KBM-7 (cell line): Measurements from ENCODE around the gene ALKBH2.

ENCODE experiments used
- DNase-seq: peaks from one replicate; pipeline ENCODE4 v3.0.0-alpha.2; 2015
- in situ Hi-C: fragments of 300-500 bp; cut with MboI; formaldehyde crosslinking; loops from 2 replicates; pipeline ENCODE4 v1.14.3; 2020; ENCODE audit warnings: low sequenced_read_pairs, low pct_unique_long_range_greater_than_20kb, mixed read lengths

Gene ALKBH2

GRCh38 chr12:109093022-109093918 lies at the start of gene ALKBH2:
ALKBH2 (minus strand) TSS chr12:109093472; CDS start chr12:109092786, 686 bp downstream.
- peak; percentile 94 for DNase-seq
- in situ Hi-C loops, result no loop called here

- DNase-seq, result no peak
- in situ Hi-C loops, result no loop called here
Measured at GRCh38 chr12:109140560-109140959, 47.3 kb upstream of the ALKBH2 start.

GRCh38 chr12:109139791-109140190 lies 46.5 kb upstream of the ALKBH2 start:
- in situ Hi-C loops, result no loop called here
- no peak for DNase-seq

GRCh38 chr12:109139360-109139759 lies 46.1 kb upstream of the ALKBH2 start:
- in situ Hi-C loops, result no loop called here
- no peak for DNase-seq

- no peak for DNase-seq
- in situ Hi-C loops, result no loop called here
Measured at GRCh38 chr12:109137055-109137454, 43.8 kb upstream of the ALKBH2 start.

GRCh38 chr12:109134186-109134917 lies 41.1 kb upstream of the ALKBH2 start:
- no peak for DNase-seq
- in situ Hi-C loops, result no loop called here

GRCh38 chr12:109131154-109132050 lies 38.1 kb upstream of the ALKBH2 start:
- DNase-seq, result no peak
- in situ Hi-C loops, result no loop called here

- DNase-seq, result no peak
- in situ Hi-C loops, result no loop called here
Measured at GRCh38 chr12:109130297-109131153, 37.3 kb upstream of the ALKBH2 start.

GRCh38 chr12:109127533-109128242 lies 34.4 kb upstream of the ALKBH2 start:
- no peak for DNase-seq
- in situ Hi-C loops, result no loop called here

- DNase-seq, result no peak
- in situ Hi-C loops, result no loop called here
Measured at GRCh38 chr12:109126784-109127183, 33.5 kb upstream of the ALKBH2 start.

GRCh38 chr12:109125791-109126190 lies 32.5 kb upstream of the ALKBH2 start:
- DNase-seq, result no peak
- in situ Hi-C loops, result no loop called here

GRCh38 chr12:109124878-109125648 lies 31.8 kb upstream of the ALKBH2 start:
- in situ Hi-C loops, result no loop called here
- DNase-seq, result no peak

GRCh38 chr12:109121346-109121880 lies 28.1 kb upstream of the ALKBH2 start:
- no peak for DNase-seq
- in situ Hi-C loops, result no loop called here

GRCh38 chr12:109120557-109120956 lies 27.3 kb upstream of the ALKBH2 start:
- in situ Hi-C loops, result no loop called here
- DNase-seq, result no peak

GRCh38 chr12:109120095-109120494 lies 26.8 kb upstream of the ALKBH2 start:
- DNase-seq, result no peak
- in situ Hi-C loops, result no loop called here

- in situ Hi-C loops, result no loop called here
- DNase-seq, result no peak
Measured at GRCh38 chr12:109116611-109116949, 23.3 kb upstream of the ALKBH2 start.
